Loucy (cell line): ENCODE measurements around the gene ACTN1.

Experiments
- EZH2phosphoT487 ChIP-seq: fragments of 200-600 bp; IDR thresholded peaks from 2 replicates; pipeline ENCODE4 v1.6.1; 2018; ENCODE audit warnings: antibody characterized with exemption, mild to moderate bottlenecking, moderate library complexity, borderline replicate concordance
- TF ChIP-seq, protein P1 (sequence below): fragments of 200-600 bp; sonication (generic); conservative IDR thresholded peaks from 2 replicates; pipeline ENCODE4 v1.5.1; 2014; ENCODE audit warnings: mild to moderate bottlenecking, antibody characterized with exemption, low read length

DNA sequence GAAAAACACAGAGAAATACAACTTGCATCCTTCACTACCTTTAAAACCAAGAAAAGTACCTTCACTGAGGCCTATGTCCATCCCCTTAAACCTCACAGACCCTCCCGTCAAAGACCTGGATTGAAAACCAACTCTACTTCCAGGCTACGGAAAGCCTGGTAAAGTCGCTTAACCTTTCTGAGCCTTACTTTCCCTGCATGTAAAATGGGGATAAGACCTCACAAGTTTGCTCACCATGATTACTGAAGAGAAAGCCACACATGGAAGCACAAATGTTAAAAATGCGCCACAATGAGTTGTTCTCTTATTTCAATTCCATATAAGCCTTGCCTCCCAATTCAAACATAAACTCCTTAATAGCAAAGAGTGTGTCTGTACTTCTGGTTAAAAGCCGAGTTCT is 8.4 kb downstream of the ACTN1 start:
- TF ChIP-seq, protein P1, sequence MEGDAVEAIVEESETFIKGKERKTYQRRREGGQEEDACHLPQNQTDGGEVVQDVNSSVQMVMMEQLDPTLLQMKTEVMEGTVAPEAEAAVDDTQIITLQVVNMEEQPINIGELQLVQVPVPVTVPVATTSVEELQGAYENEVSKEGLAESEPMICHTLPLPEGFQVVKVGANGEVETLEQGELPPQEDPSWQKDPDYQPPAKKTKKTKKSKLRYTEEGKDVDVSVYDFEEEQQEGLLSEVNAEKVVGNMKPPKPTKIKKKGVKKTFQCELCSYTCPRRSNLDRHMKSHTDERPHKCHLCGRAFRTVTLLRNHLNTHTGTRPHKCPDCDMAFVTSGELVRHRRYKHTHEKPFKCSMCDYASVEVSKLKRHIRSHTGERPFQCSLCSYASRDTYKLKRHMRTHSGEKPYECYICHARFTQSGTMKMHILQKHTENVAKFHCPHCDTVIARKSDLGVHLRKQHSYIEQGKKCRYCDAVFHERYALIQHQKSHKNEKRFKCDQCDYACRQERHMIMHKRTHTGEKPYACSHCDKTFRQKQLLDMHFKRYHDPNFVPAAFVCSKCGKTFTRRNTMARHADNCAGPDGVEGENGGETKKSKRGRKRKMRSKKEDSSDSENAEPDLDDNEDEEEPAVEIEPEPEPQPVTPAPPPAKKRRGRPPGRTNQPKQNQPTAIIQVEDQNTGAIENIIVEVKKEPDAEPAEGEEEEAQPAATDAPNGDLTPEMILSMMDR = no peak
- no peak for TF ChIP-seq EZH2phosphoT487
